Esophagus squamous epithelium (tissue), 5 donors: ENCODE data around the gene NOA1. TPM values are rescaled to one million over a fixed set of nuclear protein-coding genes. Genes with fewer than 3 reads are reported as not detected.
"Not testable (repeated sequence)": the region's sequence is repeated elsewhere in the genome, so short reads cannot be mapped to it uniquely, and the experiment has no call there.

Experiments used
- DNase-seq: peaks from one replicate; lab custom pipeline; 2025; lab: John Stamatoyannopoulos, UW
- H3K27ac ChIP-seq, 4 donors: fragments of 200-600 bp; sonication (generic); one replicate each; pipeline ENCODE4 v1.5.1; 2016 to 2019; ENCODE audit warnings: mild to moderate bottlenecking in 1 of 4
- H3K27me3 ChIP-seq, 4 donors: fragments of 200-600 bp; sonication (generic); 1 replicate in 3 of 4; 2 replicates in 1 of 4; pipeline versions ENCODE4 v1.5.1 to v1.6.0; 2017 to 2021; ENCODE audit warnings: antibody characterized with exemption in 1 of 4
- H3K36me3 ChIP-seq, 3 donors: fragments of 200-600 bp; sonication (generic); one replicate each; pipeline ENCODE4 v1.5.1; 2016 to 2019
- H3K4me1 ChIP-seq, 3 donors: fragments of 200-600 bp; sonication (generic); one replicate each; pipeline ENCODE4 v1.5.1; 2017 to 2019
- H3K4me3 ChIP-seq, 4 donors: fragments of 200-600 bp; sonication (generic); 1 replicate in 3 of 4; 2 replicates in 1 of 4; pipeline ENCODE4 v1.5.1; 2016 to 2019; ENCODE audit warnings: mild to moderate bottlenecking in 2 of 4, moderate library complexity in 1 of 4
- H3K9me3 ChIP-seq, 3 donors: fragments of 200-600 bp; sonication (generic); one replicate each; pipeline ENCODE4 v1.5.1; 2016 to 2019
- CTCF ChIP-seq, 6 experiments: fragments of 450-650 bp in 4 of 6; fragments of 200-600 bp in 2 of 6; sonication (generic) in 2 of 6; IDR thresholded peaks; one replicate each; pipeline ENCODE4 v1.5.1; 2016 to 2019; ENCODE audit warnings: antibody characterized with exemption in 6 of 6, mild to moderate bottlenecking in 4 of 6, moderate library complexity in 4 of 6
- POLR2A ChIP-seq, 4 donors: fragments of 450-650 bp; IDR thresholded peaks; one replicate each; pipeline ENCODE4 v1.6.1; 2017; ENCODE audit warnings: antibody characterized with exemption in 4 of 4, mild to moderate bottlenecking in 4 of 4, moderate library complexity in 3 of 4
- WGBS, 2 donors: methylation state at CpG; one replicate each; pipeline ENCODE4 v1.1.5; 2018; 5-methylcytosine and 5-hydroxymethylcytosine counted together
- intact Hi-C: fragments of 100-400 bp; cut with DNase I; formaldehyde crosslinking; loops from one replicate; pipeline ENCODE4 v1.15.0; 2022
- small RNA-seq, 4 donors: library from RNA; depleted of rRNA; stranded (forward); fragments of <200 nt; gene quantifications; one replicate each; pipeline ENCODE3, GENCODE V24; 2016
- total RNA-seq, 4 donors: library from RNA; depleted of rRNA; stranded (reverse); fragments of >200 nt; gene quantifications; one replicate each; pipeline ENCODE4 v1.1.0, GENCODE V29; 2016
- donor health status: DM: yes; HTN: yes; CAD: no.

Gene NOA1
- total RNA-seq, 4 donors from 2014 or later, result 18.7 to 30.2 (median 23.9) TPM

- intact Hi-C loops, result no loop called here
- H3K4me1 ChIP-seq, result no peaks in the 10 kb centered on the region
- H3K4me3 ChIP-seq, result no peak overlapping the region
- no peaks in the 10 kb centered on the region for H3K9me3 ChIP-seq
- WGBS, 2 donors, result 83 to 98% methylated on average over 2 of the region's 2 CpGs
- no peak for DNase-seq
- no peak overlapping the region for H3K27ac ChIP-seq
- H3K36me3 ChIP-seq, result peaks cover 0 to 91% (median 14%) of the 10 kb centered on the region in 3 donors
- TF ChIP-seq CTCF (IDR thresholded peaks at IDR 0.05) (no peak), POLR2A (IDR thresholded peaks at IDR 0.05) (no peak)
- no peaks in the 10 kb centered on the region for H3K27me3 ChIP-seq
Measured at GRCh38 chr4:56927196-56927595, 50.2 kb downstream of the NOA1 start.

GRCh38 chr4:56914977-56915376, 62.4 kb downstream of the NOA1 start:
- H3K4me3 ChIP-seq, H3K27ac ChIP-seq, H3K27me3 ChIP-seq, DNase-seq, intact Hi-C loops, H3K9me3 ChIP-seq: not testable (repeated sequence)
- 93 to 96% methylated on average over 8 to 10 of the region's 12 CpGs for WGBS, 2 donors
- Histone ChIP-seq H3K4me1 (peaks cover 0 to 62% (median 29%) of the 10 kb centered on the region in 3 donors), H3K36me3 (peaks cover 0 to 45% (median 4%) of the 10 kb centered on the region in 3 donors)

- Histone ChIP-seq H3K9me3 (no peaks in the 10 kb centered on the region), H3K27ac (no peak overlapping the region), H3K27me3 (no peaks in the 10 kb centered on the region), H3K4me3 (no peak overlapping the region), H3K36me3 (peaks cover 0 to 39% (median 4%) of the 10 kb centered on the region in 3 donors), H3K4me1 (peaks cover 0 to 68% (median 29%) of the 10 kb centered on the region in 3 donors)
- TF ChIP-seq CTCF (IDR thresholded peaks at IDR 0.05) (no peak), POLR2A (IDR thresholded peaks at IDR 0.05) (no peak)
- no peak for DNase-seq
- intact Hi-C loops, result no loop called here
- WGBS, 2 donors, result 61 to 63% methylated on average over 3 of the region's 3 CpGs
Measured at GRCh38 chr4:56914336-56914735, 63.1 kb downstream of the NOA1 start.

Small RNA genes lying within 50 kb of the gene (small RNA-seq; reads per million reads assigned to genes)
- gene RNU6-998P, result 0 reads per million in 4 donors

Other genes starting within 250 kb of the NOA1 start
- gene SPINK2, start 155.9 kb downstream of the NOA1 start, total RNA-seq, result 1 to 10 TPM in 2 of 4 donors, under 1 TPM in 1, not detected in 1; 0.76 to 1.5 (median 1.1) TPM
- gene REST, start 69.7 kb downstream of the NOA1 start, total RNA-seq, result 10 to 100 TPM; 19.3 to 28.3 (median 22.7) TPM
- gene POLR2B, start 1.3 kb upstream of the NOA1 start, total RNA-seq, result 10 to 100 TPM; 25.2 to 92.2 (median 77.0) TPM
- gene IGFBP7, start 132.8 kb upstream of the NOA1 start, total RNA-seq, result 100 to 1,000 TPM in 2 of 4 donors, 10 to 100 TPM in 2; 26.4 to 135 (median 91.3) TPM